IPS-18a (cell line): ENCODE measurements around the gene LIM2.

ENCODE experiments used
- H3K27ac ChIP-seq: one replicate; pipeline ENCODE4 v1.5.1; 2013; ENCODE audit warnings: low read length
- H3K27me3 ChIP-seq: one replicate; pipeline ENCODE4 v1.6.1; 2013; ENCODE audit warnings: mild to moderate bottlenecking, low read length; ENCODE audit not compliant: control insufficient read depth, insufficient read depth
- H3K36me3 ChIP-seq: one replicate; pipeline ENCODE4 v1.6.1; 2013; ENCODE audit warnings: low read depth, low read length; ENCODE audit not compliant: control insufficient read depth
- H3K4me1 ChIP-seq: one replicate; pipeline ENCODE4 v1.6.1; 2013; ENCODE audit warnings: low read depth, low read length; ENCODE audit not compliant: control insufficient read depth
- H3K4me3 ChIP-seq: one replicate; pipeline ENCODE4 v1.5.1; 2013; ENCODE audit warnings: low read length
- H3K9ac ChIP-seq: one replicate; pipeline ENCODE4 v1.6.1; 2013; ENCODE audit warnings: mild to moderate bottlenecking, low read length, moderate library complexity
- H3K9me3 ChIP-seq: one replicate; pipeline ENCODE4 v1.6.1; 2013; ENCODE audit warnings: low read depth, low read length; ENCODE audit not compliant: control insufficient read depth

Gene LIM2

GRCh38 chr19:51346742-51347141, 41.0 kb downstream of the LIM2 start:
- Histone ChIP-seq H3K27ac (no peak overlapping the region), H3K4me1 (peaks cover 9% of the 10 kb centered on the region), H3K9ac (no peak overlapping the region), H3K4me3 (no peak overlapping the region), H3K36me3 (no peaks in the 10 kb centered on the region), H3K27me3 (peaks cover 6% of the 10 kb centered on the region), H3K9me3 (no peaks in the 10 kb centered on the region)

GRCh38 chr19:51345076-51345620, 42.6 kb downstream of the LIM2 start:
- H3K9ac ChIP-seq, result no peak overlapping the region
- H3K4me1 ChIP-seq, result peaks cover 9% of the 10 kb centered on the region
- H3K4me3 ChIP-seq, result no peak overlapping the region
- H3K9me3 ChIP-seq, result no peaks in the 10 kb centered on the region
- peaks cover 22% of the 10 kb centered on the region for H3K27me3 ChIP-seq
- no peak overlapping the region for H3K27ac ChIP-seq
- H3K36me3 ChIP-seq, result no peaks in the 10 kb centered on the region

GRCh38 chr19:51342631-51343569, 44.9 kb downstream of the LIM2 start:
- Histone ChIP-seq H3K27me3 (peaks cover 22% of the 10 kb centered on the region), H3K27ac (no peak overlapping the region), H3K36me3 (no peaks in the 10 kb centered on the region), H3K4me1 (peaks cover 9% of the 10 kb centered on the region), H3K4me3 (no peak overlapping the region), H3K9ac (no peak overlapping the region), H3K9me3 (no peaks in the 10 kb centered on the region)

GRCh38 chr19:51341976-51342580, 45.7 kb downstream of the LIM2 start, which contains the start of gene VSIG10L:
TSS of gene VSIG10L (minus strand) at chr19:51342139. CDS start at chr19:51342124, 15 bp downstream.
- Histone ChIP-seq H3K27ac (no peak within 1 kb of the TSS), H3K4me3 (peak within 1 kb of the TSS; percentile 56), H3K27me3 (peaks cover 22% of the 10 kb centered on the region), H3K9me3 (no peaks in the 10 kb centered on the region), H3K36me3 (no peaks in the 10 kb centered on the region), H3K4me1 (peaks cover 9% of the 10 kb centered on the region), H3K9ac (no peak within 1 kb of the TSS)

- no peaks in the 10 kb centered on the region for H3K36me3 ChIP-seq
- H3K27ac ChIP-seq, result no peak overlapping the region
- H3K4me1 ChIP-seq, result peaks cover 9% of the 10 kb centered on the region
- no peak overlapping the region for H3K9ac ChIP-seq
- H3K27me3 ChIP-seq, result peaks cover 22% of the 10 kb centered on the region
- no peaks in the 10 kb centered on the region for H3K9me3 ChIP-seq
- peak overlapping the region; percentile 56 for H3K4me3 ChIP-seq
Measured at GRCh38 chr19:51341066-51341465, 46.7 kb downstream of the LIM2 start.

GRCh38 chr19:51339687-51340656, 47.8 kb downstream of the LIM2 start:
- Histone ChIP-seq H3K9ac (peak overlapping the region; percentile 56), H3K9me3 (no peaks in the 10 kb centered on the region), H3K27ac (no peak overlapping the region), H3K4me1 (peaks cover 9% of the 10 kb centered on the region), H3K36me3 (no peaks in the 10 kb centered on the region), H3K4me3 (peak overlapping the region; percentile 77), H3K27me3 (peaks cover 22% of the 10 kb centered on the region)

- H3K27ac ChIP-seq, result no peak overlapping the region
- no peaks in the 10 kb centered on the region for H3K9me3 ChIP-seq
- peaks cover 22% of the 10 kb centered on the region for H3K27me3 ChIP-seq
- peaks cover 9% of the 10 kb centered on the region for H3K4me1 ChIP-seq
- H3K36me3 ChIP-seq, result no peaks in the 10 kb centered on the region
- H3K9ac ChIP-seq, result peak overlapping the region; percentile 56
- peak overlapping the region; percentile 77 for H3K4me3 ChIP-seq
Measured at GRCh38 chr19:51339313-51339686, 48.5 kb downstream of the LIM2 start.

GRCh38 chr19:51338563-51339312, 49.0 kb downstream of the LIM2 start:
- Histone ChIP-seq H3K27me3 (peaks cover 22% of the 10 kb centered on the region), H3K9me3 (no peaks in the 10 kb centered on the region), H3K36me3 (no peaks in the 10 kb centered on the region), H3K4me1 (peaks cover 9% of the 10 kb centered on the region), H3K9ac (peak overlapping the region; percentile 56), H3K4me3 (peak overlapping the region; percentile 77), H3K27ac (no peak overlapping the region)

- Histone ChIP-seq H3K4me1 (peaks cover 9% of the 10 kb centered on the region), H3K9ac (no peak overlapping the region), H3K27me3 (peaks cover 22% of the 10 kb centered on the region), H3K9me3 (no peaks in the 10 kb centered on the region), H3K27ac (no peak overlapping the region), H3K36me3 (no peaks in the 10 kb centered on the region), H3K4me3 (no peak overlapping the region)
Measured at GRCh38 chr19:51337861-51338562, 49.8 kb downstream of the LIM2 start.
